Rectal smooth muscle tissue (tissue), 1 donor: Measurements from ENCODE around the gene SPI1.

Experiments
- H3K27ac ChIP-seq: one replicate; pipeline ENCODE4 v1.7.0; 2013; ENCODE audit warnings: low read depth, low read length, inconsistent platforms
- H3K27me3 ChIP-seq: one replicate; pipeline ENCODE4 v1.7.0; 2013; ENCODE audit warnings: low read length; ENCODE audit not compliant: control insufficient read depth, insufficient read depth
- H3K36me3 ChIP-seq: one replicate; pipeline ENCODE4 v1.7.0; 2013; ENCODE audit warnings: low read length; ENCODE audit not compliant: control insufficient read depth, insufficient read depth
- H3K4me1 ChIP-seq: one replicate; pipeline ENCODE4 v1.7.0; 2013; ENCODE audit warnings: low read length; ENCODE audit not compliant: control insufficient read depth, insufficient read depth
- H3K4me3 ChIP-seq: one replicate; pipeline ENCODE4 v1.7.0; 2013; ENCODE audit warnings: low read length
- H3K9ac ChIP-seq: one replicate; pipeline ENCODE4 v1.7.0; 2013; ENCODE audit warnings: low read length

SPI1 gene

DNA sequence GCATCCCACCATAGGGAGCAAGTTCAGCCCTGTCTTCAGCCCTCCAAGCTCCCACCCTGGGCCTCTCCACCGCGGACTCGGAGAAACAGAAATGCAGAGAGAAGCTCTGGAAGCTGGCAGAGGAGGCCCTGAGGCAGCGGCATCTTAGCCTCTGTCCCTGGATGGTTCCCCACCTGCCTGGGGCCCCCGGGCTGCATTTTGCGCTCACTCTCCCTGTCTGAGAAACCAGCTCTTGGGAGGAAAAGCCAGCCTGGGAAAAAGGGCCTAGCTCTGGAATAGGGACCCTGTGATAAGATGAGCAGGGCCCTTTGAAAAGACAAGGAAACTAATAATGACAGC is 12.0 kb upstream of the SPI1 start:
- Histone ChIP-seq H3K27ac (no peak overlapping the region), H3K4me1 (no peaks in the 10 kb centered on the region), H3K27me3 (no peaks in the 10 kb centered on the region), H3K4me3 (no peak overlapping the region), H3K9ac (no peak overlapping the region), H3K36me3 (no peaks in the 10 kb centered on the region)

DNA sequence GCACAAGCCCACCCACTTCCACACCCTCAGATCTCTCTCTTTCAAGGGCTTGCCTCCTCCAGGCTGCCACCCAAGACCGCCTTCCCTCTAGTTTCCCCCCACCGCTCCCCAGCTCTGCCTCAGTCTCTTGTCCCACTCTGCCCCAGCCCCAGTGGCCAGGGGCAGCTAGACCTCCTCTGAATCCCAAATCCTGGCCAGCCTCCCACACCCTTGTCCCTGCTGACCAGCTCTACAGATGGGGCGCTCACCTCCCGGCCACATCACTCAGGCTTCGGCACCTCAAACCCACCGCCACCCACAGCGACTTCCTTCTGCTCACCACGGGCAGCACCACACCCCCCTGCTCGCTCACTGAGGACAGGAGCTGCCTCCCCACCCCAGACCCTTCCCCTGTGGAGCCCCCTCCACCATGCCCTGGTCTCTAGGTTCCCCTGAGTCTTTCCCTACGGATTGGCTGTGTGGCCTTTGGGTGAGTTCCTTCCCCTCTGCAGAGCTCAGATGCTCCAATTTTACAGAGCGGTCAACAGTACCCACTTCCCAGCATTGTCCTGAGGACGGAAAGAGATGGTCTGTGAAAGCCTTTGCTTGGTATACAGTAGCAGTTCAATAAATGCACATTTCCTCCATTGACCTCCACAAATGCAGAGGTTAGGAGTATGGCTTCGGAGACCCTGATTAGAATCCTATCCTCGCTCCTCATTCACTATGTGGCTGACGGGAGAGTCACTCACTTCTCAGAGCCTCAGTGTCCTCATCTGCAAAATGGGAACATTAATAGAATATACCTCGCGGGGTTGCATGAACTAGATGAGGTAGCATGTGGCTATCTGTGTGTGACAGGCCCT is 11.5 kb upstream of the SPI1 start:
- no peaks in the 10 kb centered on the region for H3K36me3 ChIP-seq
- no peak overlapping the region for H3K4me3 ChIP-seq
- no peaks in the 10 kb centered on the region for H3K27me3 ChIP-seq
- no peak overlapping the region for H3K9ac ChIP-seq
- H3K4me1 ChIP-seq: no peaks in the 10 kb centered on the region
- H3K27ac ChIP-seq: no peak overlapping the region

DNA sequence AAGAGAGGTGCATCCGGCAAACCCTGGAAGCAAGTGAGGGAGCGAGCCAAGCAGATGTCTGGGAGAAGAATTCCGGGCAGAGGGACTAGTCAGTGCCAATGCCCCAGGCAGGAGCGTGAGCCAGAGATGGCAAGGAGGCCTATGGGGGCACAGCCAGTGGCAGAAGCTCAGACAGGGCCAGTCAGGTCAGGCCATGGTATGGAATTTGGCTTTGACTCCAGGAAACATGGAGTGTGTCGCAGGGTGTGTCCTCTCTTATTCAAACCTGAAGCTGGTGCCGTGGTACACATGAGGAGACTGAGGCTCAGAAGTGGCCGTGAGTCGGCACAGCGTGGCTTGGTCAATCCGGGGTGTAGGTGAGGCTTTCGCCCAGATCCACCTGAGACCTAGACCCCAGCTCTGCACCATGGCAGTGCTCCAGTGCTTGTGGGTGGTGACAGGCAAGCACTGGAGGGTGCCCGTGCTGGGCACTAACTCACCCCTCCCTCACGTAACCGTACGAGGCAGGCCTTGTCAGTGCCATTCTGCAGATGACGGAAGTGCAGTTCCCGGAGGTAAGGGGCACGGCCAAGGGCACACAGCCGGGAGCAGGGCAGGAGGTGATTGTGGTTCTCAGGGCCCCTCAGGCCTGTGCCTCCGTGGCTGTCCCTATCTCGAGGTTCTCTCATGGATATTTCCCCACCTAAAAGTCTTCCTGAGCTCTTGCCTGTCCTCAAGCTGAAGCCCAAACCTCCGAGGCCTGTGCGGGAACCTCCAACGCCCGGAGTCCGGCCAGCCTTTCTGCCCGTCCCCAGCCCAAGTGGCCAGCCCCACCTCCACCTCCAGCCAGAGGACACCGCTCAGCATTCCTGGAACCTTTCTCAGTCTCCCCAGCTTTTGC is 10.6 kb upstream of the SPI1 start:
- no peaks in the 10 kb centered on the region for H3K4me1 ChIP-seq
- no peak overlapping the region for H3K4me3 ChIP-seq
- no peaks in the 10 kb centered on the region for H3K27me3 ChIP-seq
- no peaks in the 10 kb centered on the region for H3K36me3 ChIP-seq
- no peak overlapping the region for H3K27ac ChIP-seq
- no peak overlapping the region for H3K9ac ChIP-seq

DNA sequence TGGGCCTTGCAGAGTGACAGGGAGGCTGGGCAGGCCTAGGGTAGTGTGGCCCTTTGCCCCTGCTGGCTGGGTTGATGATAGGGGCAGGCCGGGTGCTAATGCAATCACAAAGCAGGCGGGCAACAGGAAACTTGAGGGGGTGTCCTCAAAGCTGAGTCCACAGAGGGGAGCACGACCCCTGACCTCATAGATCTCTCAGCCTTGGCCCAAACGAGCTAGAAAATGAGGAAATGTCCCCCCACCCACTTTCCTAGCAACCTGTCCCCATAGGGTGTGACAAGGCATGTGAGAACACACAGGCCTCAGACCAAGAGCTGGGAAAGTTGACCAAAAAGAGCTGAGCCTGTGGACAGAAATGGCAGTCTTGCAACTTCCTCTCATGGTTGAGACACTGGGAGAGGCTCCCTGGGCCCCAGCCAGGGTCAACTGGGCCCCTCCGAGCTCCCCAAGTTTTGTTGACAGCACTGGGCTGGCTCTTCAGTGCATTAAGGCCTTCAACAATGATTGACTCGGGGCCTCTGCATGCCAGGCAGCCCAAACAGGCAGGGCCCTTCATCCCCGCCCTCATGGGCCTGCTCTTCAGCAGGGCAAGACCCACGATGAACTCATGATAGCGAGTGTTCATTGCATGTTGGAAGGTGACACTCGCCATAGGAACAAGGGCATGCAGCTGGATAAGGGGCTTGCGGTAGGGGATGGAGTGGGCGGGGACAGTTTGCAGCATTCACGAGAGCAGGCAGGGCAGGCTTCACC is 9.8 kb upstream of the SPI1 start:
- Histone ChIP-seq H3K4me3 (no peak overlapping the region), H3K4me1 (no peaks in the 10 kb centered on the region), H3K9ac (no peak overlapping the region), H3K27ac (no peak overlapping the region), H3K36me3 (no peaks in the 10 kb centered on the region), H3K27me3 (no peaks in the 10 kb centered on the region)

DNA sequence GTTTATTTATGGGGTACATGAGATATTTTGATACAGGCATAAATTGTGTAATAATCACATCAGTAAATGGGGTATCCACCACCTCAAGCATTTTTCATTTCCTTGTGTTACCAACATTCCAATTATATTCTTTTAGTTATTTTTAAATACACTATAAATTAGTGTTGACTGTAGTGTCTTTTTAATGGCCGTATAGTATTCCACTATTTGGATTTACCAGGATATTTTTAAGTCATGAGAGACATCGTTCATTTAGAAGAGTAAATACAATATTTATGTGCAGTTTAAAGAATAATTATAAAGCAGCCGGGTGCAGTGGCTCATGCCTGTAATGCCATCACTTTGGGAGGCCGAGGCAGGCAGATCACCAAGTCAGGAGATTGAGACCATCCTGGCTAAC is 6.2 kb upstream of the SPI1 start:
- H3K4me3 ChIP-seq: no peak overlapping the region
- H3K9ac ChIP-seq: no peak overlapping the region
- H3K27me3 ChIP-seq: no peaks in the 10 kb centered on the region
- H3K4me1 ChIP-seq: no peaks in the 10 kb centered on the region
- no peak overlapping the region for H3K27ac ChIP-seq
- no peaks in the 10 kb centered on the region for H3K36me3 ChIP-seq

DNA sequence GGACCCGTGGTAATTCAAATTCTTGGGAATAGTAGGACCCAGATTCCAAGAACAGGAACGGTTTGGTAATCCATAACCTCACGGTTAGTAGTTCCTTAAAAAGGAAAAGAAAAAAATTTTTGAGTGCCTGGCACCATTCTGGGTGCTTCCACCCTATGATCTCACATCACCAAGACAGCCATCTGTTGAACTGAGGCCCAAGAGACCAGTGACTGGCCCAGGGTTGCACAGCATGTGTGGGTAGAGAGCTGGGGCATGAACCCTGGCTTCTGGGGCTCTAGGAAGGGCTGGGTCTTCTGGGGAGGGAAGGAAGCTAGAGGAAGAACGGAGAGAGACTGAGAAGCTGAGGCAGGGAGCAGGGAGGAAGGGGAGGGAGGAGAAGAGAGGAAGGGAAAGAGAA is 4.7 kb upstream of the SPI1 start:
- H3K9ac ChIP-seq: no peak overlapping the region
- no peak overlapping the region for H3K4me3 ChIP-seq
- H3K27ac ChIP-seq: no peak overlapping the region
- H3K27me3 ChIP-seq: no peaks in the 10 kb centered on the region
- H3K36me3 ChIP-seq: no peaks in the 10 kb centered on the region
- H3K4me1 ChIP-seq: no peaks in the 10 kb centered on the region

DNA sequence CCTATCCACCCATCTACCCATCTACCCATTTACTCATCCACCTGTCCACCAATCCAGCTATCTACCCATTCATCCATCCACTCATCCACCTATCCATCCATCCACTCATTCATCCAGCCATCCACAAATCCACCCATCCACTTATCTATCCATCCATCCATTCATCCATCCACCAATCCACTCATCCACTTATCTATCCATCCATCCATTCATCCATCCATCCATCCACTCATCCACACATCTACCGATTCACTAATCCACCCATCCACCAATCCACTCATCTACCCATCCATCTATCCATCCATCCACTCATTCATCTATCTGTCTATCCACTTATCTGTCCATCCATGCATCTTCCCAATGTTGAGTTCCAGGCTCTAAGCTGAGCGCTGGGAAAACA is 1.7 kb upstream of the SPI1 start:
- Histone ChIP-seq H3K27ac (no peak overlapping the region), H3K4me1 (no peaks in the 10 kb centered on the region), H3K9ac (no peak overlapping the region), H3K27me3 (no peaks in the 10 kb centered on the region), H3K36me3 (no peaks in the 10 kb centered on the region), H3K4me3 (no peak overlapping the region)

DNA sequence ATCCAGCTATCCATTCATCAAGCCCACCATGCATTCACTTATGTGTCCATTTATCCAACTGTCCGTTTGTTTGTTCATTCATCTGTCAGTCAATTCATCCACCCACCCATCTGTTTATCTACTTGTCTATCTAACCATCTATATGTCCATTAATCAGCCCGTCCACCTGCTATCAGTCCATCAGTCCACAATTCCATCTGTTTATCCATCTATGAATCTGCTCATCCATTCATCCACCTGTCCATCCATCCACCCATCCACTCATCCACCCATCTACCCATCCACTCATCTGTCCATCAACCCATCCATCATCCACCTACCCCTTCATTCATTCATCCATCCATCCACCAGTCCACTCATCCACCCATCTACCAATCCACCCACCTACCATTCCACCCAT is 970 bp upstream of the SPI1 start:
- no peak overlapping the region for H3K27ac ChIP-seq

DNA sequence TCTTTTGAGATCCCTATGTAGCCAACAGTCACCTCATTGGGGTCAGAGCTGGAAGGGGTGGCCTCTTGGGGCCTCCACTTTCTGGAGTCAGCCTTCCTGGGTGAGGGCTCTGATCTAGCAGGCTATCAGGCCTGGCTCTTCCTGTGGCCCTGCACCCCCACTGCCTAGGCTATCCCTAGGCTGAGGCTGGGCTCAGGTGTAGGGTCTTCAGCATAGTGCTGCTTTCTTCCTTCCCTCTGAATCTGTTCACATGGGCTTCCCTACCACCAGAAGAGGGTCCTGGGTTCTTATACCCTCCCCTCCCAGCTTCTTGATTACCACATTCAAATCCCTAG is 456 bp upstream of the SPI1 start:
- Histone ChIP-seq H3K9ac (no peak overlapping the region), H3K4me3 (no peak overlapping the region), H3K36me3 (no peaks in the 10 kb centered on the region), H3K27me3 (no peaks in the 10 kb centered on the region), H3K4me1 (no peaks in the 10 kb centered on the region), H3K27ac (no peak overlapping the region)

More for the DNA sequence above, 970 bp upstream of the SPI1 start:
- Histone ChIP-seq H3K9ac (no peak overlapping the region), H3K27me3 (no peaks in the 10 kb centered on the region), H3K4me1 (no peaks in the 10 kb centered on the region), H3K36me3 (no peaks in the 10 kb centered on the region), H3K4me3 (no peak overlapping the region)

DNA sequence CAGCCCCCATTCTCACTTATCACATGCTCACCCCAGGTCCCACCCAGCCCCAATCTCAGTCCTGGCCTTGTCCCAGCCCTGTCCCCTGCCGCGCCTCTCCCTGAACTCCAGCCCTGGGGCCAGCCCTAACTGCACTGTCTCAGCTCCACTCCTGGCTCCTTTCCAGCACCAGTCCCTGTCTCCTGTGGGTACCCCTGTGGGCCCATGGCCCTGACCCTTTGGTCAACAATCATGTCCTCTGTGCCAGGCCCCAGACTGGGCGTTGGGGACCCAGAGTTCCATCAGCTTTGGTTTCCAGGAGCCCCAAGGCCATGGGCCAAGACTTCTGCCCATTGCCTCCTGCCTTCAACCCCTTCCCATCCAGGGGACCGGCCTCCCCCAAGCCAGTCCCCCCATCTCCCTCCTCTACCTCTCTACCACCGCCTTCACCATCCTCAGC is 757 bp downstream of the SPI1 start:
- Histone ChIP-seq H3K27me3 (no peaks in the 10 kb centered on the region), H3K36me3 (no peaks in the 10 kb centered on the region), H3K4me3 (peak overlapping the region; percentile 32), H3K27ac (no peak overlapping the region), H3K4me1 (no peaks in the 10 kb centered on the region), H3K9ac (no peak overlapping the region)

DNA sequence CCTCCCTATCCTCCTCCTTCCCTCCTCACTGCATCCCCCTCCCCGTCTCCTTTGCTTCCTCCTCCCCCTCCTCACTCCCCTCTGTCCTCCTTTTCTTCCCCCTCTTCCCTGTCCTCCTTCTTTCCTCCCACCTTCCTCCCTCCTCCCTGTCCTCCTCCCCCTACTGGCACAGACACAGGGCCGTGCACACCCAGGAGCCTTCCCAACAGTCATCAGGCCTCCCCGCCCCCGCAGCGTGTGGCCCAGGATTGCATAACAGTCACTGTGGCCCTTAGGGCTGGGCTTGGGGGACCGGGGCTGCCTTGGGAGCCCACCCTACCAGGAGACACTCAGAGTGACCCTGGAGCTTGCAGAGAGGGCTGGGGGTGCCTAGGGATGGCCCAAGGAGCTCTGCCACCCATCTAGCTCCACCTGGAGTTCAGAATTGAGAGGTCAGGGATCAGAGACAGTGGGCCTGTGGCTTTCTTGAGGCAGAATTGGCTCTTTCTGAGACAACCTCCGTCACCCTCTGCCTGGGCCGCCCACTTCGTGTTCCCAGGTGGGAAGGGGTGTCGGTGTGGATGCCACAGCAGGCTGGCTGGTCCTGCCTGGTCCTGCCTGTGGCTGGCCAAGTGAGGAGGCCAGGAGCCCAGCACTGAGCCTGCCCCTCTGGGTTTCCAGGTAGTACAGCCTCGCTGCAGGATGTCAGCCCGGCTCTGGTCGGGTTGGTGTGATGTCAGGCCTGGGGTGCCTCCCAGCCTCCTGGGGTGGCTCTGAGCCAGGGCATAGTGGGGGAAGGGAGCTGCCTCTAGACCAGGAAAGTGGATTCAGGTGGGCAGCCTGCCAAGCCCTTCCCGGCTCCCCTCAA is 1.6 kb downstream of the SPI1 start:
- Histone ChIP-seq H3K4me1 (no peaks in the 10 kb centered on the region), H3K27me3 (no peaks in the 10 kb centered on the region), H3K4me3 (peak overlapping the region; percentile 32), H3K27ac (no peak overlapping the region), H3K36me3 (no peaks in the 10 kb centered on the region), H3K9ac (peak overlapping the region; percentile 4)

DNA sequence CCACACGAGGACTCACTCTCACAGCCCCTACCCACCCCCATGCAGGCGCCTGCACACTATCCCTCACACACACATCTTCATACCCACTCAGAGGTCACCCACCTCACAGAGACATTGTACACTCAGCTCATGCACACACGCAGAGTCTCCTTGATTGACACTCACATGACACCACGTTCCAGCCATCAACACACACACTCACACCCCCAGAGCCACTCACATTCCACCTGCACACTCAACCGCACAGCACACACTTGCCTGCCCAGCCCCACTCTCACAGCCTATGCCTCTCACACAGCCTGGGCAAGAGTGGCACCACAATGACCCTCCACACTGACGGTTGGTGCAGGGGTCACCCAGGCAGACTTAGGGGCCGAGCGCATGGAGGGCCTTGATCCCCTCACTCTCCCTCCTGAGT is 2.2 kb downstream of the SPI1 start:
- H3K36me3 ChIP-seq: no peaks in the 10 kb centered on the region
- no peaks in the 10 kb centered on the region for H3K4me1 ChIP-seq
- peak overlapping the region; percentile 4 for H3K9ac ChIP-seq
- no peaks in the 10 kb centered on the region for H3K27me3 ChIP-seq
- H3K4me3 ChIP-seq: peak overlapping the region; percentile 32
- no peak overlapping the region for H3K27ac ChIP-seq
